Gastroesophageal sphincter (tissue), 3 donors: ENCODE data around the gene ZNF775.

Experiments used
- CTCF ChIP-seq, 4 experiments: fragments of 200-600 bp in 2 of 4; fragments of 450-650 bp in 2 of 4; sonication (generic) in 1 of 4; IDR thresholded peaks; one replicate each; pipeline ENCODE4 v1.5.1; 2017 to 2019; ENCODE audit warnings: antibody characterized with exemption in 4 of 4, mild to moderate bottlenecking in 2 of 4, moderate library complexity in 2 of 4
- POLR2A ChIP-seq, 2 donors: fragments of 450-650 bp; IDR thresholded peaks; one replicate each; pipeline ENCODE4 v1.6.1; 2017; ENCODE audit warnings: antibody characterized with exemption in 2 of 2, mild to moderate bottlenecking in 2 of 2, moderate library complexity in 1 of 2
- POLR2AphosphoS5 ChIP-seq: sonication (generic); formaldehyde crosslinking; IDR thresholded peaks from one replicate; pipeline ENCODE4 v1.6.1; 2017; ENCODE audit warnings: antibody characterized with exemption

- no peak for TF ChIP-seq CTCF (IDR thresholded peaks at IDR 0.05)
- TF ChIP-seq POLR2A (IDR thresholded peaks at IDR 0.05) = peak in 1 of 2 donors; percentile 5
- no peak for TF ChIP-seq POLR2AphosphoS5
Measured at GRCh38 chr7:150407588-150408392, 28.7 kb downstream of the ZNF775 start.
